Measurements from ENCODE around the gene SRCIN1. TPM values are rescaled to one million over a fixed set of nuclear protein-coding genes. Genes with fewer than 3 reads are reported as not detected.

The SRCIN1 gene
- total RNA-seq, 2 experiments from 2014 or later: 0.37 to 0.42 TPM

- peaks cover 52% of the 10 kb centered on the region for H3K27me3 Mint-ChIP-seq
- peak overlapping the region; percentile 47 for H3K27ac Mint-ChIP-seq
- peak; percentile 90 for DNase-seq
- no peaks in the 10 kb centered on the region for H3K36me3 Mint-ChIP-seq
- H3K4me3 Mint-ChIP-seq: peak overlapping the region; percentile 73
- no peaks in the 10 kb centered on the region for H3K9me3 Mint-ChIP-seq
- peaks cover 19% of the 10 kb centered on the region for H3K4me1 Mint-ChIP-seq
Measured at GRCh38 chr17:38559051-38559879, 46.5 kb downstream of the SRCIN1 start.

GRCh38 chr17:38558728-38559050, 47.1 kb downstream of the SRCIN1 start:
- Mint-ChIP-seq H3K4me1 (peaks cover 19% of the 10 kb centered on the region), H3K9me3 (no peaks in the 10 kb centered on the region), H3K36me3 (no peaks in the 10 kb centered on the region), H3K4me3 (peak overlapping the region; percentile 73), H3K27ac (no peak overlapping the region), H3K27me3 (peaks cover 50% of the 10 kb centered on the region)
- no peak for DNase-seq

GRCh38 chr17:38557836-38558727, 47.7 kb downstream of the SRCIN1 start:
- no peaks in the 10 kb centered on the region for H3K36me3 Mint-ChIP-seq
- peaks cover 19% of the 10 kb centered on the region for H3K4me1 Mint-ChIP-seq
- H3K27ac Mint-ChIP-seq: no peak overlapping the region
- peak overlapping the region; percentile 73 for H3K4me3 Mint-ChIP-seq
- peak; percentile 93 for DNase-seq
- H3K27me3 Mint-ChIP-seq: peaks cover 44% of the 10 kb centered on the region
- no peaks in the 10 kb centered on the region for H3K9me3 Mint-ChIP-seq

DNA sequence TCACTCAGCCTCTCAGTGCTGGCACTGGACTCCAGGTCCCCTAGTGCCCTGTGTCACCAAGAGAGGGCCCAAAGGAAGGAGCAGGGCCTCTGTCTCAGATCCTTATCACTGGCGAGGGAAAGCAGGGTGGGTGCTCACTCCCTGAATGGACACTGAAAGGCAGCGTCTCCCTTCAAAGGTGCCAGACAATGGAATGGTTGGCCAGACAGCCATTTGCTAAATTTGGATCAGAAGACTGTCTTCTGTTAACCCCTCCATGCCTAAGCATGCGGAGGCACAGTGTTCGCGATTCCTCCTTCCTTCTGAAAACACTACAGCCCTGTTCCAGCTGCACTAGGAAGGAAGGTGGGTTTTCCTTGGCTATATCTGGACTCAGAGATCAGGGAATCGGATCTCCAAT, 48.4 kb downstream of the SRCIN1 start:
- Mint-ChIP-seq H3K27ac (no peak overlapping the region), H3K9me3 (no peaks in the 10 kb centered on the region), H3K4me3 (no peak overlapping the region), H3K36me3 (no peaks in the 10 kb centered on the region), H3K27me3 (peaks cover 38% of the 10 kb centered on the region), H3K4me1 (peaks cover 19% of the 10 kb centered on the region)
- no peak for DNase-seq

- no peak overlapping the region for H3K4me3 Mint-ChIP-seq
- H3K9me3 Mint-ChIP-seq: no peaks in the 10 kb centered on the region
- no peaks in the 10 kb centered on the region for H3K36me3 Mint-ChIP-seq
- H3K27ac Mint-ChIP-seq: no peak overlapping the region
- H3K4me1 Mint-ChIP-seq: peaks cover 19% of the 10 kb centered on the region
- H3K27me3 Mint-ChIP-seq: peaks cover 32% of the 10 kb centered on the region
- no peak for DNase-seq
Measured at GRCh38 chr17:38556239-38556638, 49.5 kb downstream of the SRCIN1 start.

DNA sequence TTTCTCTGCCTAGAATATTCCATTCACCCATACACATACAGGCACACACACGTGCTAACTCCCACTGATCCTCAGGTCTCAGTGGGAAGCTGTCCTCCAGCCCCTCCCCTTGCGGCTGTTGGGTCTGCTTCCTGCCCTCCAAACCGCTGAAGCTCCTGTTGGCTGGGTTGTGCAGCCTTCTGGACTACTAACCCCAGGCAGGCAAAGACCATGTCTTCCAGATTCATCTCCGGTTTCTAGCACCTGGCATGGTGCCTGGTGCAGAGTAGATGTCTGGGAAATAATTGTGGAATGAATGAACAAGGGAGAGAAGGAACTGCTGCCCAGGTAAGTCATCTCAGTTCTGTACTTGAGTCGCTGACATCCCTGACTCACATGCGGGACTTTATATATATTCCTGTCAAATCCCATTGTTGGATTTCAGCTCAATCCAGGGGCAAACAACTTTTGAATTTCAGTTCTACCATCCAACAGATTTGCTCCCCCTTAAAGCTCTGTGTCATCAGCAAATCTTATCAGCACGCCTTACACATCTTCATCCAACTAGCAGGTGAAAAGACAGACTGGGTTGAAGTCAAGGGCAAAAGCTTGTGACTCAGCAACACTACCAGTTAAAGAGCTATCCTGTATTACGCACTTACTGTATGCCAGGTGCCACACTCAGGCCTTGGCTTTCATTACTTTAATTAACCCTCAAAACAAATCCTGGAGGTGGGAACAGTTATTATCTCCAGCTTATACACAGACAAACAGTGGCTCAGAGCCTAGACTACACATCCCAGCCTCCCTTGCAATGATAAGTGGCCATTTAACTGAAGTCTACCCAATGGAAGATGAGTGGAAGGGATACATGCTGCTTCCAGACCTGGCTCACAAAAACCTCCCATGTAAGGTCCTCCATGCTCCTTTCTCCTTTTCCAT, 51.1 kb downstream of the SRCIN1 start:
- peaks cover 16% of the 10 kb centered on the region for H3K27me3 Mint-ChIP-seq
- H3K36me3 Mint-ChIP-seq: no peaks in the 10 kb centered on the region
- H3K27ac Mint-ChIP-seq: no peak overlapping the region
- H3K4me1 Mint-ChIP-seq: peaks cover 11% of the 10 kb centered on the region
- DNase-seq: no peak
- no peak overlapping the region for H3K4me3 Mint-ChIP-seq
- no peaks in the 10 kb centered on the region for H3K9me3 Mint-ChIP-seq

DNA sequence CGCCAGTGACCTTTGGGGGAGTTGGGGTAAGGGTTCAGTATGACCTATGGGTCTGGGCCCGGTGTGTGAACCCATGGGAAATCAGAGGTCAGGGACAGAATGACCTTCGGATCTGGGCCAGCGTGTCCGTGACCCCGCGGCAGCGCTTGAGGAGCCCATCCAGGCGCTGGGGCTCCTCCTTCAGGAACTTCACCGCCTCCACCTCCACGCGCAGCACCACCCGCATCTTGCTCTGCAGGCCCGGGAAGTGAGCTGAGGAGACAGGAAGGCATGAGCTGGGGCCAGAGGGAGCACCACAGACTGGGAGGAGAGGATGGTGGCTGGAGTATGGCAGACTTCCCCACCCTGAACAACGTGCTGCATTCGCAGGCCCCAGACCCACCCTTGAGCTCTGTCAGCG, 53.4 kb downstream of the SRCIN1 start:
- Mint-ChIP-seq H3K27me3 (peaks cover 7% of the 10 kb centered on the region), H3K36me3 (no peaks in the 10 kb centered on the region), H3K9me3 (no peaks in the 10 kb centered on the region), H3K27ac (no peak overlapping the region), H3K4me3 (no peak overlapping the region), H3K4me1 (no peaks in the 10 kb centered on the region)
- no peak for DNase-seq

DNA sequence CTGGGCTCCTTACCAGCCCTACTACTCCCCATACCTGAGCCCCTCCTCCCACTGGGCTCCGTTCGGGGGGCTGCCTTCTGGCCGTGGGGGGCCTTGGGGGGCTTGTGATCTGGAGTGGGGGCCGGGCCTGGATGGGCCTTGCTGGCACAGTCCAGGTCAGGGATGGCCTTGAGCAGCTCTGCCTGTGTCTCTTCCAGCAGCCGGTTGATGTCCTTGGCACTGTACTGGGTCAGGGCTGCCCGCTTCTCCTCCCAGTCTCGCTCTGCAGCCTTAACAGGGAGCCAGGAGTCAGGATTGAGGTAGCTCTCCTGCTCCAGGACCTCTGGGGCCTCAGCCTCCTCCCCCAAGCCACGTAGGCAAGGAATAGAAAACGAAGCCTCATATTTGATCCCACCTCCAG, 54.6 kb downstream of the SRCIN1 start:
- peaks cover 12% of the 10 kb centered on the region for H3K27me3 Mint-ChIP-seq

GRCh38 chr17:38550661-38551060, 55.1 kb downstream of the SRCIN1 start:
- Mint-ChIP-seq H3K36me3 (no peaks in the 10 kb centered on the region), H3K9me3 (no peaks in the 10 kb centered on the region), H3K4me1 (no peaks in the 10 kb centered on the region), H3K27ac (no peak overlapping the region), H3K27me3 (peaks cover 12% of the 10 kb centered on the region), H3K4me3 (no peak overlapping the region)
- no peak for DNase-seq

More for the DNA sequence above, 54.6 kb downstream of the SRCIN1 start:
- Mint-ChIP-seq H3K27ac (no peak overlapping the region), H3K36me3 (no peaks in the 10 kb centered on the region), H3K9me3 (no peaks in the 10 kb centered on the region), H3K4me1 (no peaks in the 10 kb centered on the region), H3K4me3 (no peak overlapping the region)
- DNase-seq: no peak

DNA sequence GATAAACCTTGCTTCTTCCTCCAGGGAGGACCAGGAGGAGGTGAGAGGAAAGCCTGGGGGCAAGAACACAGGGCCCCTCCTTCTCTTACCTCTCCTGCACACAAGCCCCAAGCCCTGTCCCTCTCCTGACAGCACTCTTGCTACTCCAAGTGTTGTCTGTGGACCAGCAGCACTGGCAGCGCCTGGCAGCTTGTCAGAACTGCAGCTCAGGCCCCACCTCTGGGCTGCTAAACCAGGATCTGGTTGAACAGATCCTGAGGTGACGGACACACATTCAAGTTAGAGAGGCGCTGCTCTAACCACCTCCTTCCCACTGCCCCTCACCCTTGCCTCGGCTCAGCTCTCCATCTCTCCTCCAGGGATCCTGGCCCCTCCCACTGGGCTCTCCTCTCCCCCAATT, 56.5 kb downstream of the SRCIN1 start:
- no peaks in the 10 kb centered on the region for H3K4me1 Mint-ChIP-seq
- no peak overlapping the region for H3K4me3 Mint-ChIP-seq
- H3K9me3 Mint-ChIP-seq: no peaks in the 10 kb centered on the region
- DNase-seq: no peak
- H3K27ac Mint-ChIP-seq: no peak overlapping the region
- H3K27me3 Mint-ChIP-seq: peaks cover 11% of the 10 kb centered on the region
- H3K36me3 Mint-ChIP-seq: no peaks in the 10 kb centered on the region

DNA sequence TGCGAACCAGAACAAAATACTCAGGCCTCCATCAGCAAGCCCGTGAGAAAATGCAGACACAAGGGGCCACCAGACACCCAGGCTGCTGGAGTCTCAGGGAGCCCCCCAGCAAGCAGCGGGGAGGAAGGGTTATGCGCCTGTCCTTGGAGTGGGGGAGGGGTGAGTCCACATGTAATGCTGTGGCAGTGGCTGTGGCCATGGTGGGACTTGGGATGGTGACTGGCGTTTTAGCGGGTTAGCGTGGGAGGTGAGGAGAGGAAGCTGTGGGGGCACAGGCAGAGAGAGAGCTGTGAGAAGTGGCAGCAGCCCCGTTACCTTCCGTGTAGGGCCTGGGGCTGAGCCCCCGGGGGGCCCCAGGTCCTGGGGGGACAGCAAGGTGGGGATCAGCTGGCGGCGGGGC, 58.3 kb downstream of the SRCIN1 start:
- DNase-seq: no peak
- Mint-ChIP-seq H3K4me3 (no peak overlapping the region), H3K27me3 (peaks cover 8% of the 10 kb centered on the region), H3K4me1 (no peaks in the 10 kb centered on the region), H3K27ac (no peak overlapping the region), H3K9me3 (no peaks in the 10 kb centered on the region), H3K36me3 (no peaks in the 10 kb centered on the region)

DNA sequence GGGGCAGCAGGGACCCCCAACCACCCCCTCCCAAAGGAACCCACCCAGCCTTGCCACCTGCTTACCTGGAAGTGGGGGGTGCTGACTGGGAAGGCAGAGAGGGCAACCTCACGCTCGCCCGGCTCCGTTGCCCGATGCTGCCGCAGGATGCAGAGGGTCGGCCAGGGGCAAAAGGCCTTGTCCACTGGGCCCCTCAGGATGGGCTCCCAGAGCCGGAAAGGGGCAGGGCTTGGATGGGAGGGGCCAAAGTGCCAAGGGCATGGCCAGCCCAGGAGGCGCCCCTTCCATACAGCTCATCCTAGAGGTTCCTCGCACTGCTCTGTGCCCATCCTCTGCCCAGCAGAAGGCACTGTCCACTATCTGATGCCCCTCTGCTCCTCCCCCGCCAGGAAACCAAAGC, 59.4 kb downstream of the SRCIN1 start:
- H3K27ac Mint-ChIP-seq: no peak overlapping the region
- peaks cover 10% of the 10 kb centered on the region for H3K27me3 Mint-ChIP-seq
- H3K4me1 Mint-ChIP-seq: no peaks in the 10 kb centered on the region
- H3K4me3 Mint-ChIP-seq: no peak overlapping the region
- no peak for DNase-seq
- no peaks in the 10 kb centered on the region for H3K9me3 Mint-ChIP-seq
- H3K36me3 Mint-ChIP-seq: no peaks in the 10 kb centered on the region

- H3K4me3 Mint-ChIP-seq: no peak overlapping the region
- H3K9me3 Mint-ChIP-seq: no peaks in the 10 kb centered on the region
- H3K4me1 Mint-ChIP-seq: no peaks in the 10 kb centered on the region
- no peaks in the 10 kb centered on the region for H3K36me3 Mint-ChIP-seq
- DNase-seq: no peak
- peaks cover 12% of the 10 kb centered on the region for H3K27me3 Mint-ChIP-seq
- no peak overlapping the region for H3K27ac Mint-ChIP-seq
Measured at GRCh38 chr17:38545531-38546225, 60.1 kb downstream of the SRCIN1 start.

DNA sequence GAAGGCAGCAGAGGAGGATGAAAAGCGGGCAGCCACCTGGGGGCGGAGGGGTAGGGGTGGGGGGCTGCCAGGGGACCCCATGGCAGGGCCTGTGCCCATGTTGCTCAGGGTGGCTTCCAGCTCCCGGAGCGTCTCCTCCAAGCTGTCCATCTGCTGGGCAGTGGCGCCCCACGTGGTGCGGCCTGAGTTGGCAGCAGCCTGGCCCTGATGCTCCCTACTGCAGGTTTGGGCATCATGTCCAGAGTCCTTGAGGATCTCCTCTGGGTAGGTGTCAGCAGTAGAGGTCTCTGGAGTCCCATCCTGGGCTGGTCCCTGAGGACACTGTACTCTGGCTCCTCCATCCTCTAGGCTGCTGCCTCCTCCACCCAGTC, 60.9 kb downstream of the SRCIN1 start:
- H3K36me3 Mint-ChIP-seq: no peaks in the 10 kb centered on the region

More for the DNA sequence above, 60.9 kb downstream of the SRCIN1 start:
- Mint-ChIP-seq H3K9me3 (no peaks in the 10 kb centered on the region), H3K27me3 (peaks cover 12% of the 10 kb centered on the region), H3K4me1 (no peaks in the 10 kb centered on the region), H3K27ac (no peak overlapping the region), H3K4me3 (no peak overlapping the region)
- no peak for DNase-seq
